ENCODE data around the gene THNSL1.

THNSL1 gene

GRCh38 chr10:24988831-24989640, 27.4 kb upstream of the THNSL1 start:
- Histone ChIP-seq H3K4me1 (ENCODE audit: low read length) (no peaks in the 10 kb centered on the region), H4K20me1 (ENCODE audit: insufficient read depth, low read length) (no peaks in the 10 kb centered on the region), H3F3A (ENCODE audit: insufficient read depth, low read length) (no peaks in the 10 kb centered on the region), H2AFZ (ENCODE audit: low read length) (no peak overlapping the region), H3K27me3 (replicated peaks; ENCODE audit: insufficient read depth, low read length) (no peaks in the 10 kb centered on the region), H3K9me2 (replicated peaks; ENCODE audit: insufficient read depth, low read length) (no peaks in the 10 kb centered on the region), H3K4me2 (ENCODE audit: low read depth, low read length) (no peak overlapping the region), H3K4me3 (ENCODE audit: low read length) (no peak overlapping the region), H3K9me3 (replicated peaks; ENCODE audit: insufficient read depth, low read length) (no peaks in the 10 kb centered on the region), H3K79me2 (ENCODE audit: low read length) (no peaks in the 10 kb centered on the region), H3K36me3 (replicated peaks; ENCODE audit: insufficient read depth, low read length) (no peaks in the 10 kb centered on the region), H3K27ac (ENCODE audit: low read length) (no peak overlapping the region), H3K9ac (ENCODE audit: low read length) (no peak overlapping the region)
- DNase-seq = no peak
- TF ChIP-seq CTCF (IDR thresholded peaks at IDR 0.05; ENCODE audit: low read length) (no peak), EZH2phosphoT487 (IDR thresholded peaks at IDR 0.05; ENCODE audit: low read length) (no peak), EZH2 (optimal IDR thresholded peaks at IDR 0.05; ENCODE audit: low read depth, low read length) (no peak)

- Histone ChIP-seq H3K9me3 (replicated peaks; ENCODE audit: insufficient read depth, low read length) (no peaks in the 10 kb centered on the region), H4K20me1 (ENCODE audit: insufficient read depth, low read length) (no peaks in the 10 kb centered on the region), H3K79me2 (ENCODE audit: low read length) (no peaks in the 10 kb centered on the region), H3F3A (ENCODE audit: insufficient read depth, low read length) (no peaks in the 10 kb centered on the region), H3K36me3 (replicated peaks; ENCODE audit: insufficient read depth, low read length) (no peaks in the 10 kb centered on the region), H3K4me1 (ENCODE audit: low read length) (no peaks in the 10 kb centered on the region), H3K9ac (ENCODE audit: low read length) (no peak overlapping the region), H3K9me2 (replicated peaks; ENCODE audit: insufficient read depth, low read length) (no peaks in the 10 kb centered on the region), H2AFZ (ENCODE audit: low read length) (no peak overlapping the region), H3K4me3 (ENCODE audit: low read length) (no peak overlapping the region), H3K27ac (ENCODE audit: low read length) (no peak overlapping the region), H3K4me2 (ENCODE audit: low read depth, low read length) (no peak overlapping the region), H3K27me3 (replicated peaks; ENCODE audit: insufficient read depth, low read length) (no peaks in the 10 kb centered on the region)
- TF ChIP-seq EZH2phosphoT487 (IDR thresholded peaks at IDR 0.05; ENCODE audit: low read length) (no peak), EZH2 (optimal IDR thresholded peaks at IDR 0.05; ENCODE audit: low read depth, low read length) (no peak), CTCF (IDR thresholded peaks at IDR 0.05; ENCODE audit: low read length) (no peak; the same call in 1 of the 2 replicates)
- DNase-seq = no peak
These were observed 26.5 kb upstream of the THNSL1 start for GRCh38 chr10:24989867-24990266.

- Histone ChIP-seq H3K4me1 (ENCODE audit: low read length) (no peaks in the 10 kb centered on the region), H3K27me3 (replicated peaks; ENCODE audit: insufficient read depth, low read length) (no peaks in the 10 kb centered on the region), H3K4me2 (ENCODE audit: low read depth, low read length) (no peak overlapping the region), H3K4me3 (ENCODE audit: low read length) (no peak overlapping the region), H2AFZ (ENCODE audit: low read length) (no peak overlapping the region), H3K79me2 (ENCODE audit: low read length) (no peaks in the 10 kb centered on the region), H3K36me3 (replicated peaks; ENCODE audit: insufficient read depth, low read length) (no peaks in the 10 kb centered on the region), H3K27ac (ENCODE audit: low read length) (no peak overlapping the region), H4K20me1 (ENCODE audit: insufficient read depth, low read length) (no peaks in the 10 kb centered on the region), H3F3A (ENCODE audit: insufficient read depth, low read length) (no peaks in the 10 kb centered on the region), H3K9me3 (replicated peaks; ENCODE audit: insufficient read depth, low read length) (no peaks in the 10 kb centered on the region), H3K9me2 (replicated peaks; ENCODE audit: insufficient read depth, low read length) (no peaks in the 10 kb centered on the region), H3K9ac (ENCODE audit: low read length) (no peak overlapping the region)
- DNase-seq = no peak
- TF ChIP-seq CTCF (IDR thresholded peaks at IDR 0.05; ENCODE audit: low read length) = no peak
- TF ChIP-seq EZH2phosphoT487 (IDR thresholded peaks at IDR 0.05; ENCODE audit: low read length) = no peak
- no peak for TF ChIP-seq EZH2 (optimal IDR thresholded peaks at IDR 0.05; ENCODE audit: low read depth, low read length)
These were observed 25.1 kb upstream of the THNSL1 start for GRCh38 chr10:24991298-24991697.

Data from MM.1S (cell line).